NB4 (cell line): Measurements from ENCODE around the gene C22orf42.

ENCODE experiments used
- POLR2A ChIP-seq: IDR thresholded peaks from 2 replicates; pipeline ENCODE4 v1.6.1; 2011; ENCODE audit warnings: mild to moderate bottlenecking; ENCODE audit not compliant: insufficient read length; ENCODE audit errors: extremely low read depth
- TF ChIP-seq, protein P1 (sequence below): IDR thresholded peaks from one replicate; pipeline ENCODE4 v1.5.1; 2012; ENCODE audit warnings: low read depth, low read length

DNA sequence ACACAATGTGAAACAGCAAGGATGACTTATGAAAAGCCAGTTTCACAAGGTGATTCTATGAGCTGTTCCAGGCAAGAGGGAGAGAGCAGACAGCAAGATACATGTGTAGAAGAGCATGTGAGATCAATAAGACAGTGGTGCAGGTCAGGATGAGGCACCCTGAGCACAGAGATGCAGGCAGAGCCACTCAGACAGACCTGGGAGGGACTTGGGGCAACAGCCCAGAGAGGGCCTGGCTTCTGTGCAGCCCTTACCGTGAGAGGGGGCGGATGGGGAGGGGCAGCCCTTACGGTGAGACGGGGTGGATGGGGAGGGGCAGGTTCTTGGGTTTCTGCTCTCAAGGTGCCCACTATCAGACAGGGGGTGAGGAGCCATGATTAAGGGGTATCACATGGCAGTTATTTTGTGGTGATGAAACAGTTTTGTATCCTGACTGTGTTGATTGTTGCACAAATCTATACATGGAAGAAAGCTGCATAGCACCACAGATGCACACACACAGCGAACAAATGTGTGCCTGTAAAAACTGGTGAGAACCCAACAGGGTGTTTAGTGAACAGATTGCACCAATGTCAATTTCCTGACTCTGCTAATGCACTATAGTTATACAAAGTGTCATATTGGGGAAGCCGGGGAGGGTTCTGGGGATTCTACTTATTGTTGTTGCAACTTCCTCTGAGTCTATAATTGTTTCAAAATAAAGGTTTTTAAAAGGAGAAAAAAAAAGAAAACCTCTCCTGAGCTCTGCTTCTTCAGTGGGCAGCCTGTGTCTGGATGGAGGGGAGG is 5.2 kb upstream of the C22orf42 start:
- TF ChIP-seq, protein P1, sequence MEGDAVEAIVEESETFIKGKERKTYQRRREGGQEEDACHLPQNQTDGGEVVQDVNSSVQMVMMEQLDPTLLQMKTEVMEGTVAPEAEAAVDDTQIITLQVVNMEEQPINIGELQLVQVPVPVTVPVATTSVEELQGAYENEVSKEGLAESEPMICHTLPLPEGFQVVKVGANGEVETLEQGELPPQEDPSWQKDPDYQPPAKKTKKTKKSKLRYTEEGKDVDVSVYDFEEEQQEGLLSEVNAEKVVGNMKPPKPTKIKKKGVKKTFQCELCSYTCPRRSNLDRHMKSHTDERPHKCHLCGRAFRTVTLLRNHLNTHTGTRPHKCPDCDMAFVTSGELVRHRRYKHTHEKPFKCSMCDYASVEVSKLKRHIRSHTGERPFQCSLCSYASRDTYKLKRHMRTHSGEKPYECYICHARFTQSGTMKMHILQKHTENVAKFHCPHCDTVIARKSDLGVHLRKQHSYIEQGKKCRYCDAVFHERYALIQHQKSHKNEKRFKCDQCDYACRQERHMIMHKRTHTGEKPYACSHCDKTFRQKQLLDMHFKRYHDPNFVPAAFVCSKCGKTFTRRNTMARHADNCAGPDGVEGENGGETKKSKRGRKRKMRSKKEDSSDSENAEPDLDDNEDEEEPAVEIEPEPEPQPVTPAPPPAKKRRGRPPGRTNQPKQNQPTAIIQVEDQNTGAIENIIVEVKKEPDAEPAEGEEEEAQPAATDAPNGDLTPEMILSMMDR: no peak
- TF ChIP-seq POLR2A: no peak
